ENCODE results near the gene MCU. TPM values are rescaled to one million over a fixed set of nuclear protein-coding genes. Genes with fewer than 3 reads are reported as not detected.

MCU gene
- total RNA-seq, 4 donors from 2014 or later: 17.6 to 24.9 (median 20.3) TPM

DNA sequence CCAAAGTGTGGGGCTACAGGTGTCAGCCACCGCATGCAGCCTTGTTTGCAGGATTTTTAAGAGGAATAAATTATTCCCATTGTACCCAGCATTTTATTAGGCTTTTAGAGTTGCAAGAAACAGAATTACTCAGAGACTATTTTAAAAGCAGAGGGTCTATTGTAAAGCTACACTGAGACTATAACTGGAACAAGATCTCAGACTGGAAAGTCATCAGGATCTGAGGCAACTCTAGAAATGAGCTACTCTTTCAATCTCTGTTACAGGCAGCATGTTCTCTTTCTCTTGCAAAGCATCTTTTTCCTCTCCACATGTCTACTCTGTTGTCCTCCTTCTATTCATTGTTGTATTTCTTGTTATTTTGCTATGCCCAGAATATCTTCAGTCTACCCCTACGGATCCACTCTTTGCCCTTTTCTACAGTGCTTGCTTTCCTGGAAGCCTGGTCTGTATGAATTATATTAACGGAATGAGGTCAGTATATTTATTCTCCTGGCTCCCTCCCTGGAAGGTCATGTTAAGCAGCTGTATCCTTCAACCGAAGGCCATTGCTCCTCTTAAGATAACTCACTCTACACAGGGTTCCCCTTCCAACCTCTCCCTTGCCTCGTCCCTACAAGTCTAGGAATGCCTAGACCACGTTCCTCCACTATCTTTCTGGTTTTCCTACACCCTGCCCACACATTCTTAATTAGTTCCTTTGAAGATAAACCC is 38.4 kb upstream of the MCU start:
- Histone ChIP-seq H3K9me3 (no peaks in the 10 kb centered on the region), H3K36me3 (no peaks in the 10 kb centered on the region), H3K27ac (no peak overlapping the region), H3K4me3 (no peak overlapping the region), H3K27me3 (no peaks in the 10 kb centered on the region), H3K4me1 (no peaks in the 10 kb centered on the region)
- no peak for ATAC-seq
- TF ChIP-seq, protein P1, sequence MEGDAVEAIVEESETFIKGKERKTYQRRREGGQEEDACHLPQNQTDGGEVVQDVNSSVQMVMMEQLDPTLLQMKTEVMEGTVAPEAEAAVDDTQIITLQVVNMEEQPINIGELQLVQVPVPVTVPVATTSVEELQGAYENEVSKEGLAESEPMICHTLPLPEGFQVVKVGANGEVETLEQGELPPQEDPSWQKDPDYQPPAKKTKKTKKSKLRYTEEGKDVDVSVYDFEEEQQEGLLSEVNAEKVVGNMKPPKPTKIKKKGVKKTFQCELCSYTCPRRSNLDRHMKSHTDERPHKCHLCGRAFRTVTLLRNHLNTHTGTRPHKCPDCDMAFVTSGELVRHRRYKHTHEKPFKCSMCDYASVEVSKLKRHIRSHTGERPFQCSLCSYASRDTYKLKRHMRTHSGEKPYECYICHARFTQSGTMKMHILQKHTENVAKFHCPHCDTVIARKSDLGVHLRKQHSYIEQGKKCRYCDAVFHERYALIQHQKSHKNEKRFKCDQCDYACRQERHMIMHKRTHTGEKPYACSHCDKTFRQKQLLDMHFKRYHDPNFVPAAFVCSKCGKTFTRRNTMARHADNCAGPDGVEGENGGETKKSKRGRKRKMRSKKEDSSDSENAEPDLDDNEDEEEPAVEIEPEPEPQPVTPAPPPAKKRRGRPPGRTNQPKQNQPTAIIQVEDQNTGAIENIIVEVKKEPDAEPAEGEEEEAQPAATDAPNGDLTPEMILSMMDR (IDR thresholded peaks at IDR 0.05): no peak
- TF ChIP-seq POLR2AphosphoS5 (IDR thresholded peaks at IDR 0.05) (no peak), EP300 (IDR thresholded peaks at IDR 0.05) (no peak), POLR2A (IDR thresholded peaks at IDR 0.05) (no peak)
- WGBS, 2 donors (ENCODE audit: low coverage in 1 of 2): 74 to 87% methylated on average over 4 to 6 of the region's 6 CpGs

GRCh38 chr10:72654720-72655119 is 37.2 kb upstream of the MCU start:
- WGBS, 2 donors (ENCODE audit: low coverage in 1 of 2): 46 to 55% methylated on average over 3 of the region's 3 CpGs
- no peak for ATAC-seq
- TF ChIP-seq POLR2A (IDR thresholded peaks at IDR 0.05) (no peak), EP300 (IDR thresholded peaks at IDR 0.05) (no peak), POLR2AphosphoS5 (IDR thresholded peaks at IDR 0.05) (no peak)
- TF ChIP-seq, protein P1 (IDR thresholded peaks at IDR 0.05): no peak
- H3K9me3 ChIP-seq: no peaks in the 10 kb centered on the region
- no peaks in the 10 kb centered on the region for H3K36me3 ChIP-seq
- H3K27me3 ChIP-seq: no peaks in the 10 kb centered on the region
- H3K4me1 ChIP-seq: no peaks in the 10 kb centered on the region
- H3K27ac ChIP-seq: no peak overlapping the region
- H3K4me3 ChIP-seq: no peak overlapping the region

DNA sequence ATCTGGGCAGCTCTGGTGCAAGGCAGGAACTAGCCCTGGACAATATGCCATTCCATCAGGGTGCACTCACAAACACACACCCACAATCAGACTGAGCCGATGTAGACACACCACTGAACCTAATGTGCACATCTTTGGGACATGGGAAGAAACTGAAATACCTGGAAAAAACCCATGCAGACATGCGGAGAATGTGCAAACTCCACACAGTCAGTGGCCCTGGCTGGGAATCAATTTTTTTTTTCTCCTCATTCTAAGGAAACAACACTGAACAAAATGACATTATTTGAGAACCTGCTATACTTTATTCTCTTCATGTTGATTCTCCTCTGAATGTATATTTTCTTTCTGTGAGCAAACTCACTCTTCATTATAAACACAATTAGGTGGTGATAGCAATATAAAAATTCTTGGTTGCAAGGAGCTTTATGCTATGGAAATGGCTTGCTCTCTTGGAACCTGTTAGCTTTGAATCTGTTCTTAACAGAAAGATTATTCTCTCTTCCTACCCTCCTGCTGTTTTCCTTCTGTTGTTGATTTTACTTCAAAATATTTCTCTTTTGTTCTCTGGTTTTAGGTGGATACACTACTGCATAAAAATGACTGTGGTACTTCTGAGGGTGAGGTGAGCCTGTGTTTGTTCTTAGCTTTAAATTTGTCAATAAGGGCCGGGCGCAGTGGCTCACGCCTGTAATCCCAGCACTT is 33.1 kb upstream of the MCU start:
- no peaks in the 10 kb centered on the region for H3K4me1 ChIP-seq
- no peak for ATAC-seq
- no peak overlapping the region for H3K27ac ChIP-seq
- H3K4me3 ChIP-seq: no peak overlapping the region
- no peaks in the 10 kb centered on the region for H3K9me3 ChIP-seq
- H3K36me3 ChIP-seq: no peaks in the 10 kb centered on the region
- no peaks in the 10 kb centered on the region for H3K27me3 ChIP-seq
- 90 to 92% methylated on average over 2 to 3 of the region's 5 CpGs for WGBS, 2 donors (ENCODE audit: low coverage in 1 of 2)
- TF ChIP-seq POLR2A (IDR thresholded peaks at IDR 0.05): no peak

GRCh38 chr10:72659694-72660093 is 32.2 kb upstream of the MCU start:
- Histone ChIP-seq H3K9me3 (no peaks in the 10 kb centered on the region), H3K27ac (no peak overlapping the region), H3K4me1 (no peaks in the 10 kb centered on the region), H3K4me3 (no peak overlapping the region), H3K36me3 (no peaks in the 10 kb centered on the region), H3K27me3 (no peaks in the 10 kb centered on the region)
- TF ChIP-seq POLR2AphosphoS5 (IDR thresholded peaks at IDR 0.05) (no peak), POLR2A (IDR thresholded peaks at IDR 0.05) (no peak), EP300 (IDR thresholded peaks at IDR 0.05) (no peak)
- TF ChIP-seq, protein P1 (IDR thresholded peaks at IDR 0.05): no peak
- WGBS, 2 donors (ENCODE audit: low coverage in 1 of 2): 86 to 89% methylated on average over 5 to 6 of the region's 8 CpGs
- ATAC-seq: no peak

GRCh38 chr10:72660220-72660619 is 31.7 kb upstream of the MCU start:
- no peak for ATAC-seq
- H3K27ac ChIP-seq: no peak overlapping the region
- no peaks in the 10 kb centered on the region for H3K4me1 ChIP-seq
- no peak overlapping the region for H3K4me3 ChIP-seq
- H3K27me3 ChIP-seq: no peaks in the 10 kb centered on the region
- no peaks in the 10 kb centered on the region for H3K36me3 ChIP-seq
- TF ChIP-seq, protein P1 (IDR thresholded peaks at IDR 0.05): no peak
- TF ChIP-seq EP300 (IDR thresholded peaks at IDR 0.05) (no peak), POLR2AphosphoS5 (IDR thresholded peaks at IDR 0.05) (no peak), POLR2A (IDR thresholded peaks at IDR 0.05) (no peak)
- no peaks in the 10 kb centered on the region for H3K9me3 ChIP-seq

All from gastroesophageal sphincter (tissue), 4 donors.